Measurements from ENCODE around the gene TRIM17.

DNA sequence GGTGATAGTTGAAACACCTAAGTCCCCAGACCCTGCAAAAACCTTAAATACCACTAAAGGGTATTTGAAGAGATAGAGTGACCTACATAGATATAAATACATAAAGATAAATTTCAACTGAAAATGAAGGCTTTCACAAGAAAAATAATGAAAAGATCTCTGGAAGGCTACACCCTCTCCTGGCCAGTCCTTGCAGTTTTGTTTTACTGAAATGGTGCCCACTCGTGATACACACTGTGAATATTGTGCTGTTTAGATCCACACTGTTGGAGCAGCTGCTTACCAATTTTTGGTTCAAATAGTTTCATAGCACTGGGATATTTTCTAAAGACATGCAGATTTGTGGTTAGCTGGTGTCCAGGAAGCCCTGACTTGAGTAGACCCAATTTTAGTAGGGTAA, 39.1 kb upstream of the TRIM17 start:
- TF ChIP-seq CTCF (IDR thresholded peaks at IDR 0.05 in 4 of 5, conservative IDR thresholded peaks at IDR 0.05 in 1 of 5) (no peak), POLR2A (IDR thresholded peaks at IDR 0.05) (no peak)
